ENCODE results near the gene GRIN3A. TPM values are rescaled to one million over a fixed set of nuclear protein-coding genes. Genes with fewer than 3 reads are reported as not detected.

The GRIN3A gene
- polyA plus RNA-seq, 2 donors: under 0.01 TPM; not detected in 1

- Histone ChIP-seq H3K4me1 (ENCODE audit: control insufficient read depth in 2 of 2, insufficient read depth in 2 of 2, low read length in 1 of 2) (no peaks in the 10 kb centered on the region), H3K4me3 (ENCODE audit: low read depth in 1 of 2, low read length in 2 of 2) (no peak overlapping the region), H3K36me3 (ENCODE audit: control insufficient read depth in 2 of 2, insufficient read depth in 2 of 2, low read length in 1 of 2) (no peaks in the 10 kb centered on the region)
Observed at GRCh38 chr9:101677861-101678260, 60.6 kb downstream of the GRIN3A start.

GRCh38 chr9:101675341-101675740 is 63.1 kb downstream of the GRIN3A start:
- Histone ChIP-seq H3K36me3 (ENCODE audit: control insufficient read depth in 2 of 2, insufficient read depth in 2 of 2, low read length in 1 of 2) (no peaks in the 10 kb centered on the region), H3K4me3 (ENCODE audit: low read depth in 1 of 2, low read length in 2 of 2) (no peak overlapping the region), H3K9me3 (ENCODE audit: control insufficient read depth in 2 of 2, insufficient read depth in 1 of 2, low read depth in 1 of 2, low read length in 1 of 2) (no peaks in the 10 kb centered on the region), H3K27ac (ENCODE audit: low read depth in 2 of 2, low read length in 1 of 2) (no peak overlapping the region), H3K4me1 (ENCODE audit: control insufficient read depth in 2 of 2, insufficient read depth in 2 of 2, low read length in 1 of 2) (no peaks in the 10 kb centered on the region), H3K27me3 (ENCODE audit: control insufficient read depth in 1 of 2, insufficient read depth in 2 of 2, low read length in 2 of 2) (no peaks in the 10 kb centered on the region)
- 30 to 43% methylated on average over 1 of the region's 1 CpG for WGBS, 2 donors

More at GRCh38 chr9:101677861-101678260, 60.6 kb downstream of the GRIN3A start:
- Histone ChIP-seq H3K27me3 (ENCODE audit: control insufficient read depth in 1 of 2, insufficient read depth in 2 of 2, low read length in 2 of 2) (no peaks in the 10 kb centered on the region), H3K9me3 (ENCODE audit: control insufficient read depth in 2 of 2, insufficient read depth in 1 of 2, low read depth in 1 of 2, low read length in 1 of 2) (no peaks in the 10 kb centered on the region), H3K27ac (ENCODE audit: low read depth in 2 of 2, low read length in 1 of 2) (no peak overlapping the region)

- Histone ChIP-seq H3K36me3 (ENCODE audit: control insufficient read depth in 2 of 2, insufficient read depth in 2 of 2, low read length in 1 of 2) (no peaks in the 10 kb centered on the region), H3K27me3 (ENCODE audit: control insufficient read depth in 1 of 2, insufficient read depth in 2 of 2, low read length in 2 of 2) (no peaks in the 10 kb centered on the region), H3K27ac (ENCODE audit: low read depth in 2 of 2, low read length in 1 of 2) (no peak overlapping the region), H3K4me1 (ENCODE audit: control insufficient read depth in 2 of 2, insufficient read depth in 2 of 2, low read length in 1 of 2) (no peaks in the 10 kb centered on the region), H3K9me3 (ENCODE audit: control insufficient read depth in 2 of 2, insufficient read depth in 1 of 2, low read depth in 1 of 2, low read length in 1 of 2) (no peaks in the 10 kb centered on the region), H3K4me3 (ENCODE audit: low read depth in 1 of 2, low read length in 2 of 2) (no peak overlapping the region)
- WGBS, 2 donors: 67 to 75% methylated on average over 1 of the region's 1 CpG
Observed at GRCh38 chr9:101674165-101674564, 64.3 kb downstream of the GRIN3A start.

GRCh38 chr9:101673642-101674041 is 64.8 kb downstream of the GRIN3A start:
- Histone ChIP-seq H3K4me3 (ENCODE audit: low read depth in 1 of 2, low read length in 2 of 2) (no peak overlapping the region), H3K27me3 (ENCODE audit: control insufficient read depth in 1 of 2, insufficient read depth in 2 of 2, low read length in 2 of 2) (no peaks in the 10 kb centered on the region), H3K9me3 (ENCODE audit: control insufficient read depth in 2 of 2, insufficient read depth in 1 of 2, low read depth in 1 of 2, low read length in 1 of 2) (no peaks in the 10 kb centered on the region), H3K4me1 (ENCODE audit: control insufficient read depth in 2 of 2, insufficient read depth in 2 of 2, low read length in 1 of 2) (no peaks in the 10 kb centered on the region), H3K36me3 (ENCODE audit: control insufficient read depth in 2 of 2, insufficient read depth in 2 of 2, low read length in 1 of 2) (no peaks in the 10 kb centered on the region), H3K27ac (ENCODE audit: low read depth in 2 of 2, low read length in 1 of 2) (no peak overlapping the region)
- 61 to 63% methylated on average over 2 of the region's 2 CpGs for WGBS, 2 donors

GRCh38 chr9:101671567-101671966 is 66.9 kb downstream of the GRIN3A start:
- Histone ChIP-seq H3K27ac (ENCODE audit: low read depth in 2 of 2, low read length in 1 of 2) (no peak overlapping the region), H3K4me3 (ENCODE audit: low read depth in 1 of 2, low read length in 2 of 2) (no peak overlapping the region), H3K9me3 (ENCODE audit: control insufficient read depth in 2 of 2, insufficient read depth in 1 of 2, low read depth in 1 of 2, low read length in 1 of 2) (no peaks in the 10 kb centered on the region), H3K36me3 (ENCODE audit: control insufficient read depth in 2 of 2, insufficient read depth in 2 of 2, low read length in 1 of 2) (no peaks in the 10 kb centered on the region), H3K4me1 (ENCODE audit: control insufficient read depth in 2 of 2, insufficient read depth in 2 of 2, low read length in 1 of 2) (no peaks in the 10 kb centered on the region), H3K27me3 (ENCODE audit: control insufficient read depth in 1 of 2, insufficient read depth in 2 of 2, low read length in 2 of 2) (no peaks in the 10 kb centered on the region)
- WGBS, 2 donors: 30 to 36% methylated on average over 1 of the region's 1 CpG

GRCh38 chr9:101668421-101668820 is 70.0 kb downstream of the GRIN3A start:
- Histone ChIP-seq H3K4me3 (ENCODE audit: low read depth in 1 of 2, low read length in 2 of 2) (no peak overlapping the region), H3K36me3 (ENCODE audit: control insufficient read depth in 2 of 2, insufficient read depth in 2 of 2, low read length in 1 of 2) (no peaks in the 10 kb centered on the region), H3K27ac (ENCODE audit: low read depth in 2 of 2, low read length in 1 of 2) (no peak overlapping the region), H3K9me3 (ENCODE audit: control insufficient read depth in 2 of 2, insufficient read depth in 1 of 2, low read depth in 1 of 2, low read length in 1 of 2) (no peaks in the 10 kb centered on the region), H3K27me3 (ENCODE audit: control insufficient read depth in 1 of 2, insufficient read depth in 2 of 2, low read length in 2 of 2) (no peaks in the 10 kb centered on the region), H3K4me1 (ENCODE audit: control insufficient read depth in 2 of 2, insufficient read depth in 2 of 2, low read length in 1 of 2) (no peaks in the 10 kb centered on the region)

GRCh38 chr9:101664453-101664852 is 74.0 kb downstream of the GRIN3A start:
- Histone ChIP-seq H3K4me1 (ENCODE audit: control insufficient read depth in 2 of 2, insufficient read depth in 2 of 2, low read length in 1 of 2) (no peaks in the 10 kb centered on the region), H3K36me3 (ENCODE audit: control insufficient read depth in 2 of 2, insufficient read depth in 2 of 2, low read length in 1 of 2) (no peaks in the 10 kb centered on the region), H3K27ac (ENCODE audit: low read depth in 2 of 2, low read length in 1 of 2) (no peak overlapping the region), H3K27me3 (ENCODE audit: control insufficient read depth in 1 of 2, insufficient read depth in 2 of 2, low read length in 2 of 2) (no peaks in the 10 kb centered on the region), H3K9me3 (ENCODE audit: control insufficient read depth in 2 of 2, insufficient read depth in 1 of 2, low read depth in 1 of 2, low read length in 1 of 2) (no peaks in the 10 kb centered on the region), H3K4me3 (ENCODE audit: low read depth in 1 of 2, low read length in 2 of 2) (no peak overlapping the region)
- 69 to 79% methylated on average over 2 of the region's 2 CpGs for WGBS, 2 donors

GRCh38 chr9:101652601-101653175 is 85.8 kb downstream of the GRIN3A start:
- Histone ChIP-seq H3K4me1 (ENCODE audit: control insufficient read depth in 2 of 2, insufficient read depth in 2 of 2, low read length in 1 of 2) (no peaks in the 10 kb centered on the region), H3K9me3 (ENCODE audit: control insufficient read depth in 2 of 2, insufficient read depth in 1 of 2, low read depth in 1 of 2, low read length in 1 of 2) (no peaks in the 10 kb centered on the region), H3K27ac (ENCODE audit: low read depth in 2 of 2, low read length in 1 of 2) (no peak overlapping the region), H3K4me3 (ENCODE audit: low read depth in 1 of 2, low read length in 2 of 2) (no peak overlapping the region), H3K36me3 (ENCODE audit: control insufficient read depth in 2 of 2, insufficient read depth in 2 of 2, low read length in 1 of 2) (no peaks in the 10 kb centered on the region), H3K27me3 (ENCODE audit: control insufficient read depth in 1 of 2, insufficient read depth in 2 of 2, low read length in 2 of 2) (no peaks in the 10 kb centered on the region)
- WGBS, 2 donors: 50 to 61% methylated on average over 2 of the region's 2 CpGs

GRCh38 chr9:101650142-101650541 is 88.3 kb downstream of the GRIN3A start:
- H3K27ac ChIP-seq (ENCODE audit: low read depth in 2 of 2, low read length in 1 of 2): no peak overlapping the region
- WGBS, 2 donors: 81 to 85% methylated on average over 1 of the region's 1 CpG

GRCh38 chr9:101648493-101648892 is 90.0 kb downstream of the GRIN3A start:
- no peaks in the 10 kb centered on the region for H3K9me3 ChIP-seq (ENCODE audit: control insufficient read depth in 2 of 2, insufficient read depth in 1 of 2, low read depth in 1 of 2, low read length in 1 of 2)
- H3K4me1 ChIP-seq (ENCODE audit: control insufficient read depth in 2 of 2, insufficient read depth in 2 of 2, low read length in 1 of 2): no peaks in the 10 kb centered on the region
- WGBS, 2 donors: 54 to 76% methylated on average over 1 of the region's 1 CpG
- no peak overlapping the region for H3K27ac ChIP-seq (ENCODE audit: low read depth in 2 of 2, low read length in 1 of 2)
- no peaks in the 10 kb centered on the region for H3K27me3 ChIP-seq (ENCODE audit: control insufficient read depth in 1 of 2, insufficient read depth in 2 of 2, low read length in 2 of 2)
- H3K36me3 ChIP-seq (ENCODE audit: control insufficient read depth in 2 of 2, insufficient read depth in 2 of 2, low read length in 1 of 2): no peaks in the 10 kb centered on the region
- H3K4me3 ChIP-seq (ENCODE audit: low read depth in 1 of 2, low read length in 2 of 2): no peak overlapping the region

More at GRCh38 chr9:101650142-101650541, 88.3 kb downstream of the GRIN3A start:
- H3K9me3 ChIP-seq (ENCODE audit: control insufficient read depth in 2 of 2, insufficient read depth in 1 of 2, low read depth in 1 of 2, low read length in 1 of 2): no peaks in the 10 kb centered on the region
- H3K27me3 ChIP-seq (ENCODE audit: control insufficient read depth in 1 of 2, insufficient read depth in 2 of 2, low read length in 2 of 2): no peaks in the 10 kb centered on the region
- no peaks in the 10 kb centered on the region for H3K4me1 ChIP-seq (ENCODE audit: control insufficient read depth in 2 of 2, insufficient read depth in 2 of 2, low read length in 1 of 2)
- H3K4me3 ChIP-seq (ENCODE audit: low read depth in 1 of 2, low read length in 2 of 2): no peak overlapping the region
- no peaks in the 10 kb centered on the region for H3K36me3 ChIP-seq (ENCODE audit: control insufficient read depth in 2 of 2, insufficient read depth in 2 of 2, low read length in 1 of 2)
